Keratinocyte (primary cell): ENCODE results near the gene SRSF9. TPM values are rescaled to one million over a fixed set of nuclear protein-coding genes. Genes with fewer than 3 reads are reported as not detected.
"Not testable (repeated sequence)": the region's sequence is repeated elsewhere in the genome, so short reads cannot be mapped to it uniquely, and the experiment has no call there.

Experiments
- DNase-seq: peaks from one replicate; pipeline ENCODE4 v3.0.0-alpha.2; 2011; ENCODE audit warnings: low read depth, missing footprints, low spot score
- FAIRE-seq: peaks from 2 replicates; lab custom pipeline; 2011; peaks lifted over from hg19 to GRCh38; lab: Jason Lieb, UNC
- H2AFZ ChIP-seq: 2 replicates; pipeline ENCODE4 v1.6.0; 2012; ENCODE audit warnings: low read length, control low read depth, inconsistent platforms; ENCODE audit not compliant: control insufficient read depth
- H3K27ac ChIP-seq: 2 replicates; pipeline ENCODE4 v1.5.1; 2011; ENCODE audit warnings: low read length; ENCODE audit not compliant: control insufficient read depth, insufficient read depth
- H3K27me3 ChIP-seq: 3 replicates; pipeline ENCODE4 v1.6.0; 2011; ENCODE audit warnings: low read length; ENCODE audit not compliant: control insufficient read depth, insufficient read depth; ENCODE audit errors: extremely low read depth
- H3K36me3 ChIP-seq, 2 experiments: 2 replicates in 1 of 2; 3 replicates in 1 of 2; pipeline ENCODE4 v1.5.1; 2011; ENCODE audit warnings: low read length in 2 of 2, mild to moderate bottlenecking in 1 of 2; ENCODE audit not compliant: control insufficient read depth in 2 of 2, insufficient read depth in 2 of 2; ENCODE audit errors: extremely low read depth in 1 of 2
- H3K4me1 ChIP-seq: 3 replicates; pipeline ENCODE4 v1.5.1; 2011; ENCODE audit warnings: low read length; ENCODE audit not compliant: control insufficient read depth, insufficient read depth; ENCODE audit errors: extremely low read depth
- H3K4me2 ChIP-seq: 3 replicates; pipeline ENCODE4 v1.6.0; 2011; ENCODE audit warnings: low read depth, low read length; ENCODE audit not compliant: control insufficient read depth, insufficient read depth; ENCODE audit errors: extremely low read depth
- H3K4me3 ChIP-seq, 3 experiments: fragments of 200-600 bp in 1 of 3; sonication (generic) in 1 of 3; 2 replicates in 2 of 3; 3 replicates in 1 of 3; pipeline ENCODE4 v1.5.1; 2011 to 2016; ENCODE audit warnings: low read length in 3 of 3, mild to moderate bottlenecking in 3 of 3, control low read depth in 2 of 3, inconsistent platforms in 1 of 3, low read depth in 1 of 3, mixed read lengths in 1 of 3, mixed run types in 1 of 3, moderate library complexity in 1 of 3; ENCODE audit not compliant: control insufficient read depth in 2 of 3, insufficient read depth in 2 of 3; ENCODE audit errors: extremely low read depth in 1 of 3
- H3K79me2 ChIP-seq: 2 replicates; pipeline ENCODE4 v1.6.0; 2012; ENCODE audit warnings: low read length; ENCODE audit not compliant: control insufficient read depth, insufficient read depth
- H3K9ac ChIP-seq: 3 replicates; pipeline ENCODE4 v1.6.0; 2011; ENCODE audit warnings: low read length; ENCODE audit not compliant: control insufficient read depth, insufficient read depth; ENCODE audit errors: extremely low read depth
- H3K9me1 ChIP-seq: 3 replicates; pipeline ENCODE4 v1.6.0; 2011; ENCODE audit warnings: low read length; ENCODE audit not compliant: control insufficient read depth, insufficient read depth; ENCODE audit errors: extremely low read depth
- H3K9me3 ChIP-seq: 2 replicates; pipeline ENCODE4 v1.5.1; 2012; ENCODE audit warnings: low read depth, low read length; ENCODE audit not compliant: control insufficient read depth
- H4K20me1 ChIP-seq: 3 replicates; pipeline ENCODE4 v1.6.0; 2011; ENCODE audit warnings: low read length; ENCODE audit not compliant: control insufficient read depth, insufficient read depth; ENCODE audit errors: extremely low read depth
- CTCF ChIP-seq, 3 experiments: IDR thresholded peaks in 1 of 3; conservative IDR thresholded peaks in 1 of 3; optimal IDR thresholded peaks in 1 of 3; 2 replicates in 2 of 3; 3 replicates in 1 of 3; pipeline versions ENCODE3 to v1.5.1; 2011; ENCODE audit warnings: low read length in 3 of 3, mild to moderate bottlenecking in 3 of 3, moderate library complexity in 2 of 3, control low read depth in 1 of 3, inconsistent platforms in 1 of 3; ENCODE audit not compliant: insufficient read depth in 2 of 3; ENCODE audit errors: extremely low read depth in 1 of 3
- EZH2 ChIP-seq: IDR thresholded peaks from one replicate; pipeline ENCODE4 v1.6.1; 2012; ENCODE audit warnings: inconsistent platforms, mild to moderate bottlenecking, low read length, moderate library complexity
- dilution Hi-C: fragments of 300-500 bp; cut with MboI; formaldehyde crosslinking; loops from one replicate; pipeline ENCODE4 v1.7.0; 2020; ENCODE audit warnings: low sequenced_read_pairs; ENCODE audit not compliant: extremely low pct_ligation_motif_present
- polyA plus RNA-seq, 5 experiments: library from polyadenylated mRNA; depleted of rRNA in 3 of 5; stranded (reverse) in 3 of 5; stranded (forward) in 1 of 5; unstranded in 1 of 5; fragments of >200 nt; gene quantifications; 1 replicate in 1 of 5; 2 replicates in 3 of 5; 3 replicates in 1 of 5; pipeline versions ENCODE4 v1.2.1 to v1.2.3, GENCODE V29; 2011 to 2012; ENCODE audit warnings: missing spikeins in 2 of 5, low read depth in 1 of 5, low replicate concordance in 1 of 5

The SRSF9 gene
- polyA plus RNA-seq, 1 donor (not counting 4 experiments of a cell fraction or from before 2014, with no cell fraction given), result 159 TPM

- peaks cover 2% of the 10 kb centered on the region for H3K79me2 ChIP-seq
- no peak for TF ChIP-seq EZH2
- no peak for TF ChIP-seq CTCF (optimal IDR thresholded peaks at IDR 0.05 in 1 of 3, IDR thresholded peaks at IDR 0.05 in 1 of 3, conservative IDR thresholded peaks at IDR 0.05 in 1 of 3; ENCODE audit: extremely low read depth in 1 of 3, insufficient read depth in 2 of 3, low read length in 3 of 3)
- FAIRE-seq, result no peak
- peaks cover 0 to 10% of the 10 kb centered on the region in 2 experiments for H3K36me3 ChIP-seq
- H3K27me3 ChIP-seq, result no peaks in the 10 kb centered on the region
- dilution Hi-C loops, result no loop called here
- no peak overlapping the region for H2AFZ ChIP-seq
- no peak overlapping the region for H3K4me2 ChIP-seq
- H3K4me3 ChIP-seq, result no peak overlapping the region
- H3K4me1 ChIP-seq, result no peaks in the 10 kb centered on the region
- H3K9ac ChIP-seq, result no peak overlapping the region
- H3K9me1 ChIP-seq, result peaks cover 2% of the 10 kb centered on the region
- H3K27ac ChIP-seq, result no peak overlapping the region
- DNase-seq, result no peak
- H4K20me1 ChIP-seq, result peaks cover 2% of the 10 kb centered on the region
- no peaks in the 10 kb centered on the region for H3K9me3 ChIP-seq
These were observed 19.5 kb upstream of the SRSF9 start for GRCh38 chr12:120489018-120489417.

GRCh38 chr12:120488057-120488640 is 18.6 kb upstream of the SRSF9 start:
- no peak for FAIRE-seq
- H3K27ac ChIP-seq, result no peak overlapping the region
- TF ChIP-seq EZH2, result no peak
- TF ChIP-seq CTCF (optimal IDR thresholded peaks at IDR 0.05 in 1 of 3, IDR thresholded peaks at IDR 0.05 in 1 of 3, conservative IDR thresholded peaks at IDR 0.05 in 1 of 3; ENCODE audit: extremely low read depth in 1 of 3, insufficient read depth in 2 of 3, low read length in 3 of 3), result no peak
- no peak overlapping the region for H2AFZ ChIP-seq
- H4K20me1 ChIP-seq, result peaks cover 2% of the 10 kb centered on the region
- no peaks in the 10 kb centered on the region for H3K27me3 ChIP-seq
- H3K9ac ChIP-seq, result no peak overlapping the region
- H3K9me1 ChIP-seq, result peaks cover 2% of the 10 kb centered on the region
- peaks cover 2% of the 10 kb centered on the region for H3K79me2 ChIP-seq
- no peak for DNase-seq
- H3K4me1 ChIP-seq, result no peaks in the 10 kb centered on the region
- H3K9me3 ChIP-seq, result no peaks in the 10 kb centered on the region
- H3K36me3 ChIP-seq, result peaks cover 0 to 10% of the 10 kb centered on the region in 2 experiments
- dilution Hi-C loops, result no loop called here
- H3K4me2 ChIP-seq, result no peak overlapping the region
- no peak overlapping the region for H3K4me3 ChIP-seq

GRCh38 chr12:120487552-120487951 is 18.0 kb upstream of the SRSF9 start:
- H4K20me1 ChIP-seq, H3K79me2 ChIP-seq, H3K9me1 ChIP-seq, H3K36me3 ChIP-seq, H3K4me1 ChIP-seq, dilution Hi-C loops, FAIRE-seq, H3K27ac ChIP-seq, H3K4me2 ChIP-seq, DNase-seq, H2AFZ ChIP-seq, H3K27me3 ChIP-seq, H3K4me3 ChIP-seq, H3K9me3 ChIP-seq, H3K9ac ChIP-seq: not testable (repeated sequence)
